DND-41 (cell line): ENCODE data around the gene ALG1.
"Not testable (repeated sequence)": the region's sequence is repeated elsewhere in the genome, so short reads cannot be mapped to it uniquely, and the experiment has no call there.

ENCODE experiments used
- CTCF ChIP-seq: IDR thresholded peaks from 2 replicates; pipeline ENCODE4 v1.5.1; 2012; ENCODE audit warnings: borderline replicate concordance, low read length, moderate library complexity, mild to moderate bottlenecking; ENCODE audit not compliant: poor library complexity, severe bottlenecking; ENCODE audit errors: extremely low read depth
- EZH2 ChIP-seq: IDR thresholded peaks from 3 replicates; pipeline ENCODE4 v1.6.1; 2012; ENCODE audit warnings: borderline replicate concordance, low read depth, mild to moderate bottlenecking, moderate library complexity, low read length, inconsistent platforms; ENCODE audit not compliant: severe bottlenecking

- TF ChIP-seq CTCF, EZH2: not testable (repeated sequence)
Observed at GRCh38 chr16:5095145-5095830, 23.6 kb downstream of the ALG1 start.
